ENCODE measurements around the gene AP2B1. TPM values are rescaled to one million over a fixed set of nuclear protein-coding genes. Genes with fewer than 3 reads are reported as not detected.
"Not testable (repeated sequence)": the region's sequence is repeated elsewhere in the genome, so short reads cannot be mapped to it uniquely, and the experiment has no call there.

Gene AP2B1
- total RNA-seq, 1 experiment from 2014 or later: 70.2 TPM

DNA sequence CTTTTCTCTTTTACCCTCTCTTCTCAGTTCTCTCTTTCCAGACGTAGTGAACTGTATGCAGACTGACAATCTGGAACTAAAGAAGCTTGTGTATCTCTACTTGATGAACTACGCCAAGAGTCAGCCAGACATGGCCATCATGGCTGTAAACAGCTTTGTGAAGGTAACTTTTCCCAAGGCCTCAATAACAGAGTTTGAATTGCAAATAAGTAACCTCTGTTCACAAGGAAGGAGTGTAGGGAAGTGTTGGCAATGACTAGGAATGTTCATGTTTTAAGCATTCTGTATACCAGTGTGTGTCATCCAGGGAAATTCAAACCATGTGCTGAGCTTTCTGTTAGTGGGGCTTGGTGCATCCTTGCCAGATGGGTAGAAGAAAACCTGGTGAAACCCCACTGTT is 18.6 kb downstream of the AP2B1 start:
- ATAC-seq (no peak), DNase-seq (no peak)
- Histone ChIP-seq H2AFZ (ENCODE audit: low read length) (no peak overlapping the region), H3K9ac (ENCODE audit: low read length) (no peak overlapping the region), H3K27me3 (ENCODE audit: low read length) (no peaks in the 10 kb centered on the region), H3K79me2 (ENCODE audit: low read length) (no peaks in the 10 kb centered on the region), H3K9me3 (ENCODE audit: low read length) (no peaks in the 10 kb centered on the region), H3K9me2 (replicated peaks; ENCODE audit: low read length) (no peaks in the 10 kb centered on the region), H3K4me3 (ENCODE audit: low read length) (no peak overlapping the region), H3K4me1 (ENCODE audit: insufficient read depth, low read length) (no peaks in the 10 kb centered on the region), H3K4me2 (ENCODE audit: low read length) (no peak overlapping the region), H3F3A (ENCODE audit: low read length, unreplicated experiment) (no peaks in the 10 kb centered on the region), H4K20me1 (ENCODE audit: low read length) (no peaks in the 10 kb centered on the region), H3K36me3 (ENCODE audit: low read depth, low read length) (peaks cover 29% of the 10 kb centered on the region; the same call in 1 of the 2 replicates), H3K27ac (ENCODE audit: low read length) (no peak overlapping the region)
- ChIA-PET POLR2A (ENCODE audit: unreplicated experiment) (no interaction called here), CTCF (no interaction called here)
- no peak for TF ChIP-seq EZH2 (IDR thresholded peaks at IDR 0.05; ENCODE audit: low read length, unreplicated experiment)
- TF ChIP-seq, protein P1, sequence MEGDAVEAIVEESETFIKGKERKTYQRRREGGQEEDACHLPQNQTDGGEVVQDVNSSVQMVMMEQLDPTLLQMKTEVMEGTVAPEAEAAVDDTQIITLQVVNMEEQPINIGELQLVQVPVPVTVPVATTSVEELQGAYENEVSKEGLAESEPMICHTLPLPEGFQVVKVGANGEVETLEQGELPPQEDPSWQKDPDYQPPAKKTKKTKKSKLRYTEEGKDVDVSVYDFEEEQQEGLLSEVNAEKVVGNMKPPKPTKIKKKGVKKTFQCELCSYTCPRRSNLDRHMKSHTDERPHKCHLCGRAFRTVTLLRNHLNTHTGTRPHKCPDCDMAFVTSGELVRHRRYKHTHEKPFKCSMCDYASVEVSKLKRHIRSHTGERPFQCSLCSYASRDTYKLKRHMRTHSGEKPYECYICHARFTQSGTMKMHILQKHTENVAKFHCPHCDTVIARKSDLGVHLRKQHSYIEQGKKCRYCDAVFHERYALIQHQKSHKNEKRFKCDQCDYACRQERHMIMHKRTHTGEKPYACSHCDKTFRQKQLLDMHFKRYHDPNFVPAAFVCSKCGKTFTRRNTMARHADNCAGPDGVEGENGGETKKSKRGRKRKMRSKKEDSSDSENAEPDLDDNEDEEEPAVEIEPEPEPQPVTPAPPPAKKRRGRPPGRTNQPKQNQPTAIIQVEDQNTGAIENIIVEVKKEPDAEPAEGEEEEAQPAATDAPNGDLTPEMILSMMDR (conservative IDR thresholded peaks at IDR 0.05; ENCODE audit: low read depth, low read length): no peak
- intact Hi-C loops (cut with micrococcal nuclease): no loop called here
- no TSS peak for BruUV-seq (replicated peaks)

DNA sequence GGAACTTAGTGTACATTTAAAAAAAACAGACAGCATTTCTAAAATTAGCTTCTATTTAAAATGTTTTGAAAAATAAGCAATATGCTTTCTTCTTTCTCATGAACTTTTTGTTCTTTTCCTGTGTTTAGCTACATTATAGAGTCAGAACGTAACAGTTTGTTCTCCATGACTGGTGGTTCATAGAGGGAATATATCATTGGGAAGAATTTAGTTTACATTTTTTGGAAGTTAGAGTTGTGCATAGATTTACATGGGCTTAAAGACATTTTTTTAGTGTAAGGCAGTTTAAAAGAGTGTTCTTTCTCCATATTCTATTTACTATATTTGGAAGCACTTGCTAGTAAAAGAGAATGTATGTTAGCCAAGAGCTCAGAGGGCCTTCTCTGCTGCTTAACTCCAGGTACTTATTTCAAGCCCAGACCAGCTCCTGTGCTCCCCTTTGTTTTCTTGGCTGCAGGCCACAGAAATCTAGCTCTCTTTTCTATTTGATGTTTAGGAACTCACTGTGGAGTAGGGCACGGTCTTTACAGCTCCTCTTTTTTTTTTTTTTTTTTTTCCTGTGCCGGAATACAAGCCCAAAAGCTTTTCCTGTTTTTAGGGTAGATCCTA is 20.2 kb downstream of the AP2B1 start:
- Histone ChIP-seq H3K9ac (ENCODE audit: low read length) (no peak overlapping the region), H3K27ac (ENCODE audit: low read length) (no peak overlapping the region), H3K4me1 (ENCODE audit: insufficient read depth, low read length) (no peaks in the 10 kb centered on the region), H3K36me3 (ENCODE audit: low read depth, low read length) (peaks cover 31% of the 10 kb centered on the region; the same call in 1 of the 2 replicates), H3K27me3 (ENCODE audit: low read length) (no peaks in the 10 kb centered on the region), H3F3A (ENCODE audit: low read length, unreplicated experiment) (no peaks in the 10 kb centered on the region), H3K4me2 (ENCODE audit: low read length) (no peak overlapping the region), H3K9me3 (ENCODE audit: low read length) (no peaks in the 10 kb centered on the region), H2AFZ (ENCODE audit: low read length) (no peak overlapping the region), H4K20me1 (ENCODE audit: low read length) (no peaks in the 10 kb centered on the region), H3K9me2 (replicated peaks; ENCODE audit: low read length) (no peaks in the 10 kb centered on the region), H3K4me3 (ENCODE audit: low read length) (no peak overlapping the region), H3K79me2 (ENCODE audit: low read length) (no peaks in the 10 kb centered on the region)
- no peak for DNase-seq
- CTCF ChIA-PET: no interaction called here
- BruUV-seq (replicated peaks): no TSS peak
- TF ChIP-seq, protein P1 (conservative IDR thresholded peaks at IDR 0.05; ENCODE audit: low read depth, low read length): no peak
- TF ChIP-seq EZH2 (IDR thresholded peaks at IDR 0.05; ENCODE audit: low read length, unreplicated experiment) (no peak), EZH2phosphoT487 (IDR thresholded peaks at IDR 0.05; ENCODE audit: borderline replicate concordance, low read length) (no peak)
- POLR2A ChIA-PET (ENCODE audit: unreplicated experiment): no interaction called here
- intact Hi-C loops (cut with micrococcal nuclease): no loop called here
- ATAC-seq: no peak

DNA sequence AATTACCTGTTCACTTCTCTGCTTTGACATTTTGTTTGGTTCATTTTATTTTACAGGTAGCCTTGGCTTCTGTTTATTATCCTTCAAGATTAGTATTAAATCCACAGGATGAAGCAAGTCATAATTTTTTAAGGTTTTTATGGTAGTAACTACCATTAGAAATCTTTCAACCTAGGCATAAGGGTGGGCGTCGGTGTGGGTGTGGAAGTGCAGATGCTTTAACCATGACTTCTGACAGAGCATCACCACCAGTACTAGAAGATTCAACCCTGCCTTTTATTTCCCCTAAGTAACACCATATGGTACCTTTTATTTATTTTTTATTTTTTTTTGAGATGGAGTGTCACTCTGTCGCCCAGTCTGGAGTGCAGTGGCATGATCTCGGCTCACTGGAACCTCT is 22.7 kb downstream of the AP2B1 start:
- no peak overlapping the region for H3K9ac ChIP-seq (ENCODE audit: low read length)
- no TSS peak for BruUV-seq (replicated peaks)
- no peak for ATAC-seq
- H3K27me3 ChIP-seq (ENCODE audit: low read length): no peaks in the 10 kb centered on the region
- no peaks in the 10 kb centered on the region for H3K9me3 ChIP-seq (ENCODE audit: low read length)
- intact Hi-C loops (cut with micrococcal nuclease): no loop called here
- DNase-seq: no peak
- peaks cover 8% of the 10 kb centered on the region; the same call in 1 of the 2 replicates for H3K79me2 ChIP-seq (ENCODE audit: low read length)
- TF ChIP-seq, protein P1 (conservative IDR thresholded peaks at IDR 0.05; ENCODE audit: low read depth, low read length): no peak
- TF ChIP-seq EZH2 (IDR thresholded peaks at IDR 0.05; ENCODE audit: low read length, unreplicated experiment): no peak
- TF ChIP-seq EZH2phosphoT487 (IDR thresholded peaks at IDR 0.05; ENCODE audit: borderline replicate concordance, low read length): no peak
- 0 out of 2 replicates have a peak, but pooled peaks cover 5% of the 10 kb centered on the region for H4K20me1 ChIP-seq (ENCODE audit: low read length)
- H3F3A ChIP-seq (ENCODE audit: low read length, unreplicated experiment): no peaks in the 10 kb centered on the region
- CTCF ChIA-PET: no interaction called here
- H3K4me3 ChIP-seq (ENCODE audit: low read length): no peak overlapping the region
- H3K36me3 ChIP-seq (ENCODE audit: low read depth, low read length): peaks cover 29% of the 10 kb centered on the region
- no peaks in the 10 kb centered on the region for H3K4me1 ChIP-seq (ENCODE audit: insufficient read depth, low read length)
- no peaks in the 10 kb centered on the region for H3K9me2 ChIP-seq (replicated peaks; ENCODE audit: low read length)
- POLR2A ChIA-PET (ENCODE audit: unreplicated experiment): no interaction called here
- H3K4me2 ChIP-seq (ENCODE audit: low read length): no peak overlapping the region
- H3K27ac ChIP-seq (ENCODE audit: low read length): no peak overlapping the region
- H2AFZ ChIP-seq (ENCODE audit: low read length): no peak overlapping the region

DNA sequence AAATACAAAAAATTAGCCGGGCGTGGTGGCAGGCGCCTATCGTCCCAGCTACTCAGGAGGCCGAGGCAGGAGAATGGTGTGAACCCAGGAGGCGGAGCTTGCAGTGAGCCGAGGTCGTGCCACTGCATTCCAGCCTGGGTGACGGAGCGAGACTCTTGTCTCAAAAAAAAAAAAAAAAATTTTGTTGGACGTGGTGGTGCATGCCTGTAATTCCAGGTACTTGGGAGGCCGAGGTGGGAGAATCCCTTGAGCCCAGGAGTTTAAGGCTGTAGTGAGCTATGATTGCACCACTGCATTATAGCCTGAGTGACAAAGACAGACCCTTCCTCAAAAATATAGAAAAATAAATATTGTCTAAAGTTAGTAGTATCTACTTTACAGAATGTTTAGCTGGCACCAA is 23.6 kb downstream of the AP2B1 start:
- CTCF ChIA-PET; POLR2A ChIA-PET (ENCODE audit: unreplicated experiment); H2AFZ ChIP-seq (ENCODE audit: low read length); H3K27ac ChIP-seq (ENCODE audit: low read length); H3K27me3 ChIP-seq (ENCODE audit: low read length); H3K9me2 ChIP-seq (replicated peaks; ENCODE audit: low read length); H3K4me3 ChIP-seq (ENCODE audit: low read length); H3K4me1 ChIP-seq (ENCODE audit: insufficient read depth, low read length); BruUV-seq (replicated peaks); H3F3A ChIP-seq (ENCODE audit: low read length, unreplicated experiment); H3K4me2 ChIP-seq (ENCODE audit: low read length); H3K9ac ChIP-seq (ENCODE audit: low read length); ATAC-seq; DNase-seq; H3K9me3 ChIP-seq (ENCODE audit: low read length); intact Hi-C loops (cut with micrococcal nuclease); H4K20me1 ChIP-seq (ENCODE audit: low read length); H3K79me2 ChIP-seq (ENCODE audit: low read length): not testable (repeated sequence)
- peaks cover 31% of the 10 kb centered on the region for H3K36me3 ChIP-seq (ENCODE audit: low read depth, low read length)

Measured in PC-3 (cell line).